Bronchus fibroblast of lung (primary cell): ENCODE data around the gene VMA21. TPM values are rescaled to one million over a fixed set of nuclear protein-coding genes. Genes with fewer than 3 reads are reported as not detected.

Source experiments
- total RNA-seq: library from RNA; depleted of rRNA; stranded (reverse); fragments of >200 nt; gene quantifications from 2 replicates; pipeline ENCODE4 v1.2.3, GENCODE V29; 2015

Gene VMA21, protein sequence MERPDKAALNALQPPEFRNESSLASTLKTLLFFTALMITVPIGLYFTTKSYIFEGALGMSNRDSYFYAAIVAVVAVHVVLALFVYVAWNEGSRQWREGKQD
- 31.8 and 37.7 TPM in 2 replicates for total RNA-seq

GRCh38 chrX:151396825-151397740, at the start of gene VMA21:
VMA21 (plus strand) TSS chrX:151397206; CDS start chrX:151397309, 103 bp downstream.

Other genes starting within 250 kb of the VMA21 start
- not detected in 2 replicates for gene GPR50, start 220.6 kb upstream of the VMA21 start, total RNA-seq
- not detected in 2 replicates for gene PASD1, start 166.5 kb downstream of the VMA21 start, total RNA-seq